PFSK-1 (cell line): ENCODE results near the gene TMC3.

Experiments
- POLR2AphosphoS5 ChIP-seq: IDR thresholded peaks from 2 replicates; pipeline ENCODE4 v1.6.1; 2012; ENCODE audit warnings: low read depth, mild to moderate bottlenecking, control low read depth, low read length, moderate library complexity
- REST ChIP-seq, 2 experiments: IDR thresholded peaks; 2 replicates each; pipeline versions ENCODE4 v1.6.1 to v1.8.0; 2011 to 2012; ENCODE audit warnings: low read depth in 2 of 2, low read length in 2 of 2, control low read depth in 1 of 2, inconsistent platforms in 1 of 2, mild to moderate bottlenecking in 1 of 2, moderate library complexity in 1 of 2; ENCODE audit not compliant: insufficient read depth in 1 of 2
- SIN3A ChIP-seq: IDR thresholded peaks from 2 replicates; pipeline ENCODE4 v1.6.1; 2012; ENCODE audit warnings: mild to moderate bottlenecking, low read length, moderate library complexity, borderline replicate concordance; ENCODE audit not compliant: insufficient read depth
- TAF1 ChIP-seq: IDR thresholded peaks from 2 replicates; pipeline ENCODE4 v1.6.1; 2012; ENCODE audit warnings: low read length, control low read depth, borderline replicate concordance; ENCODE audit not compliant: insufficient read depth

- no peak for TF ChIP-seq TAF1
- TF ChIP-seq POLR2AphosphoS5: no peak
- TF ChIP-seq REST (IDR thresholded peaks at IDR 0.05; ENCODE audit: insufficient read depth in 1 of 2, low read depth in 2 of 2, low read length in 2 of 2): no peak
- TF ChIP-seq SIN3A: no peak
Observed at GRCh38 chr15:81349271-81349670, 24.7 kb downstream of the TMC3 start.
